ENCODE results near the gene NFATC1.

- TF ChIP-seq CTCF (IDR thresholded peaks at IDR 0.05) (no peak), POLR2A (IDR thresholded peaks at IDR 0.05) (no peak), POLR2AphosphoS5 (IDR thresholded peaks at IDR 0.05) (no peak)
These were observed 46.9 kb downstream of the NFATC1 start for GRCh38 chr18:79442508-79443221.
